ENCODE results near the gene JAG2. TPM values are rescaled to one million over a fixed set of nuclear protein-coding genes. Genes with fewer than 3 reads are reported as not detected.
"Not testable (repeated sequence)": the region's sequence is repeated elsewhere in the genome, so short reads cannot be mapped to it uniquely, and the experiment has no call there.

The JAG2 gene
- polyA plus RNA-seq, 3 donors = 8.8 to 33.1 (median 19.0) TPM

DNA sequence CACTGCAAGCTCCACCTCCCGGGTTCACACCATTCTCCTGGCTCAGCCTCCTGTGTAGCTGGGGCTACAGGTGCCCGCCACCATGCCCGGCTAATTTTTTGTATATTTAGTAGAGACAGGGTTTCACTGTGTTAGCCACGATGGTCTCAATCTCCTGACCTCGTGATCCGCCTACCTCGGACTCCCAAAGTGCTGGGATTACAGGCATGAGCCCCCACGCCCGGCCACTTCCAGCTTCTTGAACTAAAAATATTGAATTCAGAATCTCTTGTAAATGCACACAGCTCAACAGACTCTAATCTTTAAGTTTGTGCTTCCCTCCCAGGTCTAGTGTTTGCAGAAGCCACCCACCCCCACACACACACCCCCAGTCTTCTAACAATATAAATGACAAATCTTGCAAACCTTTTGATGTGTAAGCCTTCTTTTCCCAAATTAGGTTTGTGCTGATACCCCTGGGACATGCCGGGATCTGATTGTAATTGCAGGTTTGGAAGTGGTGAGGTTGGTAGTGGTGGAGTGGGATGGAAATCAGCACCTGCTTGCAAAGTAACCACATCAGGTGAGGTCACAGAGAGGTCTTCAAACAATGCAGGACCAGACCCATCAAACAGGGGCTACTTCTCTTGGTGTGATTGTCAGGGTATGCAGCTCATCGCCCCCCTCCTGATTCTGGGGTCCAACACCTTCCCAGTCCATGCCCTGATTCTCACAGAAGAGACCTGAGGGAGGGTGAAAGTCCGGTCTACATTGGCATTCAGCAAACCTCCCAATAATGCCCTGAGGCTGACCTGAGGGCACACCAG is 51.9 kb downstream of the JAG2 start:
- 87 to 94% (median 92%) methylated on average over 10 to 12 of the region's 12 CpGs for WGBS, 3 donors

DNA sequence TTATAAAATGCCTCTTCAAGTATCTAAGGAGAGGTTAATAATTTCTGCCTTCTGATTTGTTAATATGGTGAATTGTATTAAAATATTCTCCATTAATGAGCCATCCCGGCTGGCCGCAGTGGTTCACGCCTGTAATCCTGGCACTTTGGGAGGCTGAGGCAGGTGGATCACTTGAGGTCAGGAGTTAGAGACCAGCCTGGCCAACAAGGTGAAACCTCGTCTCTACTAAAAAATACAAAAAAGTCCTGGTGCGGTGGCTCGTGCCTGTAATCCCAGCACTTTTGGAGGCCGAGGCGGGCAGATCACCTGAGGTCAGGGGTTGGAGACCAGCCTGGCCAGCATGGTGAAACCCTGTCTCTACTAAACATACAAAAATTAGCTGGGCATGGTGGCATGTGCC is 59.3 kb downstream of the JAG2 start:
- not testable (repeated sequence) for H3K27ac ChIP-seq (ENCODE audit: low read depth, low read length)
- 89 to 96% (median 93%) methylated on average over 8 of the region's 8 CpGs for WGBS, 3 donors

More for the DNA sequence above, 51.9 kb downstream of the JAG2 start:
- H3K27ac ChIP-seq (ENCODE audit: low read depth, low read length) = no peak overlapping the region

DNA sequence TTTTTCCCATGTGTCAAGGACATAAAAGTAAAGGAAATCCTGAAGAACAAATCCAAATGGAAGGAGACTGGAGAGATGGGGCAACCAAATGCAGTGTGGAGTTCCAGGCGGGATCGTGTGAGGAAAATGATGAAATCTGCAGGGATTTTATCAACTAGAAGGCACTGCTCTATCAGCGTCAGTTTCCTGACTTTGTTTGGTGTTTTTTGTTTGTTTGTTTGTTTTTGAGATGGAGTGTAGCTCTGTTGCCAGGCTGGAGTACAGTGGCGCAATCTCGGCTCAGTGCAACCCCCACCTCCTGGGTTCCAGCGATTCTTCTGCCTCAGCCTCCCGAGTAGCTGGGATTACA is 60.1 kb downstream of the JAG2 start:
- WGBS, 3 donors = 73 to 78% (median 77%) methylated on average over 7 of the region's 7 CpGs
- no peak overlapping the region for H3K27ac ChIP-seq (ENCODE audit: low read depth, low read length)

DNA sequence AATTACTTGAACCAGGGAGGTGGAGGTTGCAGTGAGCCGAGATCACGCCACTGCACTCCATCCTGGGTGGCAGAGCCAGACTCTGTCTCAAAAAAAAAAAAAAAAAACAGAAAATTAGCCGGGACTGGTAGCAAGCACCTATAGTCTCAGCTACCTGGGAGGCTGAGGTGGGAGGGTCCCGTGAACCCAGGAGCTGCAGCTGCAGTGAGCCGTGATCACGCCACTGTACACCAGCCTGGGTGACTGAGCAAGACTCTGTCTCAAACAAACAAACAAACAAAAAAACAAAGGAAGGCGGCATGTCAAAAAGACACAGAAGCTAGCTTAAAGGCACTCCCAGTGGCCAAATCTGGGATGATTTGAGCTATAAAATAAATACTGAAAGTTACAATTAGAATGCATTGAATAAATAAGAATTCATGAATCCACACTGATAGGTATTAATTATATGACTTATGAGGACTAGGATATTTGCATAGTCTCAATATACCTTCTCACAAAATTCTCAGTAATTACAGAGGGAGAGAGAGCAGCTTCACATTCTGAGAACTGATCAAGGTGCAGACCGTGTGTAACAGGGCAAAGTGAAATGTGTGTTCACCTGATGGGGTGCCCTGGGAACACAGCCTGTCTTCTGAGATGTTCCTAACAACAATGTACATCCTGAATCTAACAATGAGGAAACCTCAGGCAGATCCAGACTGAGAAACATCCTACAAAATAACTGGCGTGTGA is 60.6 kb downstream of the JAG2 start:
- 59 to 78% (median 73%) methylated on average over 9 of the region's 9 CpGs for WGBS, 3 donors
- H3K27ac ChIP-seq (ENCODE audit: low read depth, low read length) = no peak overlapping the region

DNA sequence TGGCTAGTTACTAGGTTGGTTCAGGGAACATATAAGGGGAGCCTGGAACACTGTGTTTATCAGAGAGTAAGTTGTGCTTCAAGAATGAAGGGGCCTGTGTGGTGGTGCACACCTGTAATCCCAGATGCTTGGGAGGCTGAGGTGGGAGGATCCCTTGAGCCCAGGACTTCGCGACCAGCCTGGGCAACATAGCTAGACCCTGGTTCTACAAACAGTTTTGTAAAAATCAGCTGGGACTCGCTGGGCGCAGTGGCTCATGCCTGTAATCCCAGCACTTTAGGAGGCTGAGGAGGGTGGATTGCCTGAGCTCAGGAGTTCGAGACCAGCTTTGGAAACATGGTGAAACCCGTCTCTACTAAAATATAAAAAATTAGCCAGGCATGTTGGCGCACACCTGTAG is 61.2 kb downstream of the JAG2 start:
- WGBS, 3 donors = 91 to 96% (median 92%) methylated on average over 7 of the region's 7 CpGs
- H3K27ac ChIP-seq (ENCODE audit: low read depth, low read length) = no peak overlapping the region

DNA sequence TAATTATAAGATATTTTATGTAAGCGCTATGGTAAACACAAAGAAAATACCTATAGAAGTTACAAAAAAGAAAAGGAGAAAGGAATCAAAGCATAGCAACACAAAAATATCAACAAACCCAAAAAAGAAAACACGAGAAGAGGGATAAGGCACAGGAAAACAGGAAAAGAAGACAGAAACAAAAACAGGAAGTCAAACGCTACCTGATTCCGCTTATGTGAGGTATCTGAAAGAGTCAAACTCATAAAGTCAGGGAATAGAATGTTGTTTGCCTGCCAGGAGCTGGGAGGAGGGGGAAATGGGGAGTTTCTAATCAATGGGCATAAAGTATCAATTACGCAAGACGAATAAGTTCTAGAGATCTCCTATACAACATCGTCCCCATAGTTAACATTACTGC is 63.4 kb downstream of the JAG2 start:
- WGBS, 3 donors = 70 to 73% (median 71%) methylated on average over 7 of the region's 7 CpGs
- H3K27ac ChIP-seq (ENCODE audit: low read depth, low read length) = no peak overlapping the region

DNA sequence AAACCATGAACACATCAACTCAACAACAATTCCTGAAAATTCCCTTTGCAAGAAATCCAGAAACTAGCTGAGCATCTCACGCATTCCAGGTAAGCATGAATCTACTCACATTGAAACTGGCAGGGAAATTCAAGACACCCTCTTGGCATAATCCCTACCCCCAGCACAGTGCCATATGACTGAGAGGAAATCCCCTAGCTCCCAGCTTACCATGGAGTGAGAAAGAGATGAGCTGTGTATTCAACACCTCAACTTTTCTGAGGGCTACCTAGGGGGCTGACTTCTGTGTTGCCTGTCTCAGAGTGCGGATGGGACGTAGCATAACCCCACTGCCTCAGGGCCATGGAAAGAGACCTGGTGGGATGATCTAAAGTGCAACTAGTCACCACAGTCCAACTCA is 65.7 kb downstream of the JAG2 start:
- no peak overlapping the region for H3K27ac ChIP-seq (ENCODE audit: low read depth, low read length)
- 96 to 97% (median 97%) methylated on average over 3 of the region's 3 CpGs for WGBS, 3 donors

DNA sequence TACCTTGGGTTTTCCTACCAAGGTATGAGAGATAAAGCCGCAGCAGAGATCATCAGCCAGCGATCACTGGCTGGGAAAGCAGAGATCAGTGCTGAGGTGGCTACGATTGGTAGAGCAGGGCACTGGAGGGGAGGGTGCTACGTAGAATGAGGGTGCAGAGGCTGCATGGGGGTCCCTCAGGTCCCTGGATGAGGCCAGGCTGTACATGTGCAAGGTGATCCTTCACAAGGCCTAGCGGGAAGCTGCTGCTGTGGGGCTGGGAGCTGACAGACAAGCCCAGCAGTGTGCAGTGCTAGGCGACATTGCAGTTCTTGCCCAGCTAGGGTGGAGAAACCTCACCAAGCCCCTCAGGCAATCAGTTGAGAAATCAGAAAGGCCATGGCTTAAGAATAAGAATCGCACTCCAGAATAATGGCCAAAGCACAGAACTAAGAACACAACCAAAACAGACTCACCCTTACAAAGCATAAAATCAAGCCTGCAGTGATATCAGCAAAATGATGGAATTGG is 66.2 kb downstream of the JAG2 start:
- no peak overlapping the region for H3K27ac ChIP-seq (ENCODE audit: low read depth, low read length)
- 88 to 96% (median 93%) methylated on average over 7 of the region's 7 CpGs for WGBS, 3 donors

DNA sequence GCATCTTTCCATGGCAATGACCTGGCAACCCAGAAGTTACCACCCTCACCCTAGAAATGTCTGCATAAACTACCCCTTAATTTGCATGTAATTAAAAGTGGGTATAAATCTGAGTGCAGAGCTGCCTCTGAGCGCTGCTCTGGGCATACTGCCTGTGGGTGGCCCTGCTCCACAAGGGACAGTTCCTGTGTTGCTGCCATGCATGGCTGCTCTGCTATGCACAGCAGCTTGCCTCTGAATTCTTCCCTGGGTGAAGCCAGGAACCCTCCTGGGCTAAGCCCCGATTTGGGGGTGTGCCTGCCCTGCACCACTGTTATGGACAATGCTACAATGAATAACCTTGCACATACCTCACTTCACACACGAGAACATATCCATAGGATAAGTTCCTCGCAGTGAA is 67.7 kb downstream of the JAG2 start:
- H3K27ac ChIP-seq (ENCODE audit: low read depth, low read length) = no peak overlapping the region
- 93 to 94% (median 93%) methylated on average over 4 of the region's 4 CpGs for WGBS, 3 donors

DNA sequence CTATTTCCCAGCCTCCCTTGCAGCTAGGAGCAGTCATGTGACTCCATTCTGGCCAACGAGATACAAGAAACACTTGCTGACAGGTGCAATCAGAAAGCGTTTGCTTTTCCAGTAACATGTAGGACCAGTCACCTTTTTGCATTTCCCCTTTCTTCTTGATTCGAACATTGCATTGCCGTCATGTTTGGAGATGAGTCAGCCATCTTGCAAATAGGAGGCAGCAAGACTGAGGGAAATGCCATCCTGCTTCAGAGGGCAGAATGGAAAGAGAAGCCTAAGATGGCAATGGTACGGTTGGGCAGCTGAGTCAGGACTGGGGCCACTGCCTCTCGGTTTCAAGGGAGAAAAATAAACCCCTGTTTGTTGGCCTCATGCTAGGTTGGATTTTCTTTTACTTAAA is 68.8 kb downstream of the JAG2 start:
- WGBS, 3 donors = 71 to 91% (median 85%) methylated on average over 6 of the region's 6 CpGs

DNA sequence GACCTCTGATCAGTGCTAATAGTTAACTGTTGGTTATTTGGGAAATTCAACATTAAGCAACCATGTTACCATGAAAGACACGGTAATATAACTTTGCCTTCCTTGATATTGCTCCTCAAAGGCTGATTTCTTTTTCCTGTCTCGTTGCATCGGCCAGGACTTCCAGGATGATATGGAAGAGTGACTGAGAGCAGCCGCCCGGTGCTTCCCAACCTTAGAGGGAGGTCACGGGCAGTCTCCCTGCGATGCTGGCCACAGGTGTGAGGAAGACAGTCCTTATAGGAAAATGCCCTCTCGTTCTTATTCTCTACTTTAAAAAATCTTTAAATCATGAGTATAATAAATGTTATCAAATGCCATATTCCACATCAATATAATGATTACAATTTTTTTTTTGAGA is 70.3 kb downstream of the JAG2 start:
- 82 to 98% (median 87%) methylated on average over 8 of the region's 8 CpGs for WGBS, 3 donors
- no peak overlapping the region for H3K27ac ChIP-seq (ENCODE audit: low read depth, low read length)

More for the DNA sequence above, 68.8 kb downstream of the JAG2 start:
- no peak overlapping the region for H3K27ac ChIP-seq (ENCODE audit: low read depth, low read length)

DNA sequence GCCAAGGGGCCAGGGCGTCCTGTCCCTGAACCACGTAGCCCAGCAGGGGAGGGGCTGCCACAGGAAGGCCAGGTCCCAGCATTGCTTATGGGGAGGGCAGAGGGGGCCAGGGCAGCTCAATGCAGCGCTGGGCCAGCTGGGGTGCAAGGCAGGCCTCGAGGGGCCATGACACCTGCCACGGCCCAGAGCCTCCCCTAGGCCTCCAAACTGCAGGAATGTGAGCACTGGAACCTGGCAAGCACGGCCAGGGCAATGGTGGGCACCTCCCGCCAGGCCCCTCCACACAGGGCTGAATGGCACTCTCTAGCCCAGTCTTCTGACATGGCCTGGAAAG is 70.8 kb downstream of the JAG2 start:
- 81 to 95% (median 87%) methylated on average over 7 of the region's 7 CpGs for WGBS, 3 donors
- no peak overlapping the region for H3K27ac ChIP-seq (ENCODE audit: low read depth, low read length)

DNA sequence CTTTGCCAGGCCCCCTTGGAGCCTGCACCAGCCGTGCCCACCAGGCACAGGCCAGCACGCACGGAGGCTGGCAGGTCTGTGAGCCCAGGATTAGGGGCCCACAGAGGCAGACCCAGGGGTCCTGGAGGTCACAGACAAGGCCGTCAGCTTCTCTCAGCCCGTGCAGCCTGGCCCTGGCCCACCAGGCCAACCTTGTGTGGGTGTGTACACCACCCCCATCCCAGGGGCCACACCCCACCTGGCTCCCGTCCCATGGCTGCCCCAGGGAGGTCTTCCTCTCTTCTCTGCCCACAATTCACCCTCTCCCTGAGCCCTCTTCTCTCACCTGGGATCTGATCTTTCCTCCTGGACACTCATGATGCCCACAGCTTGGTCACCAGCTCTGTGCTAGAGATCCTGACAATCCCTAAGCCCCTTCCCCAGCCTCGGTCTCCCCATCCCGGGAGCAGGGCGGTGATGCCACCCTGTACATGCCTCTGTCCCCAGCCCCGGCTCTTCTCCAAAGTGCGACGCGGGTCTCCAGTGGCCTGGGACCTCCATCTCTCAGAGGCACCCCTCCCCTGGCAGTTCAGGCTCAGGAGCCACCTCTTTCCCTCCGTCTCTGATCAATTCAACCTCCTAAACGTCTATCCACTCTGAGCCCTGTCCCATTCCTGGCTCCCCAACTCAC is 72.2 kb downstream of the JAG2 start:
- WGBS, 3 donors = 84 to 93% (median 89%) methylated on average over 15 of the region's 15 CpGs
- no peak overlapping the region for H3K27ac ChIP-seq (ENCODE audit: low read depth, low read length)

DNA sequence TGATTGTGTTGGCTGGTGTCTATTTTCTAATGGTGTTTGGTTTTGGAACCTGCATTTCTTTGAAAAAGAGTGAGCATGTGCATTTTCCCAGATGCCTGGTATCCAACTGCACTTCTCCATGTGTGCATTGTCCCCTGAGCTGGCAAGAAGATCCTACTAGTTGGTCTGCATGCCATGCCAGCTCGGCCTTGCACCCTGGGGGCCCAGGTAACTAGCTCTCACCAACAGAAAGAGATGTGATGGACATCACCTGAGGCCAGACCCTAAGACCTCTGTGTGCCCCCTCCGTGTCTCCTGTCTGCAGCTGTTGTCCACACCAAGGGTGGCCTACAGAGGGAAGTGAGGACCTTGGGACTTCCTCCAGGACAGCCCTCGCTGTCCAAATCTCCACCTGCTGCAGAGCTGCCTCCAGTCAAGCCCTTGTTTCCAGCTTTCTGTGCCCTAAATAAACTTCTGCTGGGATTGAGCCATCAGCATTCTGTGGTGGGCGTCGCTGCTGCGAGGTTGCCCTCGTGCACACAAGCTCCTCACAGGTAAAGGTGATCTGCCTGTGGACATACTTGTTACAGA is 73.3 kb downstream of the JAG2 start:
- 71 to 96% (median 94%) methylated on average over 7 of the region's 7 CpGs for WGBS, 3 donors
- no peak overlapping the region for H3K27ac ChIP-seq (ENCODE audit: low read depth, low read length)

DNA sequence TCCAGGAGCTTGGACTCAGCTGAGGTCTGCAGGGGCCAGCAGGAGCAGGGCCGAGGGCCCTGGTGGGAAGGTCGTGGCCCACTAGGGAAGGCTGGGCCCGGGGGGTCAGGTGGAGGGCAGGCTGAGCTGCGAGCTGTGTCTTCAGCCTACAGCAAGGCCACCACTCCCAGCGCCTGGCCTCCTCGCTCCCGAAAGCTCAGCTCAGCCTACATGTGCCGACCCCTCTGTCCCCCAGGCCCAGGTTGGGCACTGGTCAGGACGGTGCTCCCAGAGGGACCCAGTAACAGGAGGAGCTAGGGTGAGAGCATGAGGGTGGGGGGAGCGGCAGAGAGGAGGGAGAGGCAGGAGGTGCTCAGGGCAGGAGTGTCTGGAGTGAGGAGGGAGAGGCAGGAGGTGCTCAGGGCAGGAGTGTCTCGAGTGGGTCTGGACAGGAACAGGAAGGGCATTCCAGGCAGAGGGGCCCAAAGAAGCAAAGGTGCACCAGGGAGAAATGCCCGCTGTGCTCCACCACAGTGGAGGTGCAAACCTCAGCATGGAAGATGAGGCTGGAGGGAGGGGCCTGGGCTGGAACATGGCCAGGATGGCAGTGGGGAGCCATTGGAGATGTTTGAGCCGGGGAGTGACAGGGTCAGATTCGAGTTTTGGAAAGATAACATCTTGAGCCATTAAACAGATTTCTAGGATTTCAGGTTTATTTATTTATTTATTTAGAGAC is 74.2 kb downstream of the JAG2 start:
- 69 to 70% (median 69%) methylated on average over 14 of the region's 14 CpGs for WGBS, 3 donors

DNA sequence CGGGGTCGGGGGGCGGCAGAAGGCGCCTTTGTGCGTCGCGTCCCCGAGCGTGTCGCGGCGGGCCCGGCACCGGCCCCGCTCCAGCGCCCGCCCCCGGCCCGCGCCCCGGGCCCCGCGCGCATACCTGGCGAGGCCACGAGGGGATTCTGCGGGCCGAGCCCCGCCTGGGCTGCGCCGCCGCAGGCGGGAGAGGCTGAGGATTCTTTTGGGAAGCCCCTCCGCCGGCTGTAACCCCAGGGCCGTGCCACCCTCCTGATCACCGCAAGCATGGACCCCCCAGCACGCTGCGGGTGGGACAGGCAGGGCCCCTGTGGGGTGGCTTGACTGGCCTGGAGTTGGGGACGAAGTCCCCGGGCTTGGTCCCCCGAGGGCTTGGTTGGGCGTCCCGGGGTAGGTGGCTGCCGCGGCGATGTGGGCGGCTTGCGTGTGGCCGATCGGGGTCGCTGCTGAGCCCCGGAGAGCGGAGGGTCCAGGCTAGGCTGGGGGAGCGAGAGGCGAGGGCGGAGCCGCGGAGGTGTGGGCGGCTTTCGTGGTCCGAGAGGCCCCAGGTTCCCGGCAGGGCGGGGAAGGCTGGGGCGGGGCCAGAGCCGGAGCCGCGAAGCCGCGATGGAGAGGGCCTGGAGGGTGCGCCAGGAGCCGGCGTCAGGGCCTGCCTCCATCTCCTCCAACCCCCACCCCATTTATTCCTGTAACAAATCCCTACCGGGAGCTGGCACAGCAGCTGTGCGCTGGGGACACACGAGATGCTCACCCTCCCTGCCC is 75.0 kb downstream of the JAG2 start:
- WGBS, 3 donors = 1 to 2% (median 1%) methylated on average over 34 to 76 of the region's 76 CpGs
- no peak overlapping the region for H3K27ac ChIP-seq (ENCODE audit: low read depth, low read length)

More for the DNA sequence above, 74.2 kb downstream of the JAG2 start:
- H3K27ac ChIP-seq (ENCODE audit: low read depth, low read length) = no peak overlapping the region

DNA sequence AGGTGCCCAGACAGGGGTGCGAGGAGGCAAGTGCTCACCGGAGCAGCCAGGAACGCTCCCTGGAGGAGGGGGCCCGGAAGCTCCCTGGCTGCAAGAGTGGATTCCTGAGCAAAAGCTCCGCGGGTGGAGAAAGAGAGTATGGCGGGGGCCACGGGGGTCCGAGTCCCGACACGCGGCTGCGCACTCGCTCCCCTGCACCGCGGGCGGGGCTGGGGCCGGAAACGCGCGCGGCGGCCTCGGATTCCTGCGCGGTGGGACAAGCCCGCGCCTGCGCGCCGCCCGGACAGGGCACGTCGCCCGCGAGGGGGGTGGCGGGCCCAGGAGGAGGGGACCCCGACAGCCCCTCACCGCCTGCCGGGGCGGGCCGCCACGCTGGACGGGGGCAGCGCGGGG is 75.5 kb downstream of the JAG2 start:
- 2 to 4% (median 2%) methylated on average over 36 to 46 of the region's 46 CpGs for WGBS, 3 donors

More for the DNA sequence above, 75.5 kb downstream of the JAG2 start:
- H3K27ac ChIP-seq (ENCODE audit: low read depth, low read length) = no peak overlapping the region
